WTC11 (cell line): ENCODE measurements around the gene ATP2A2. TPM values are rescaled to one million over a fixed set of nuclear protein-coding genes. Genes with fewer than 3 reads are reported as not detected.
"Not testable (repeated sequence)": the region's sequence is repeated elsewhere in the genome, so short reads cannot be mapped to it uniquely, and the experiment has no call there.

Source experiments
- ATAC-seq: fragments of 200-7000 bp; cut with Tn5 transposase; 2 replicates; pipeline ENCODE4 v1.10.0; 2021; ENCODE audit warnings: mild to moderate bottlenecking, moderate library complexity
- CTCF ChIA-PET: fragments of 300-600 bp; sonication (Branson Sonifier 250); formaldehyde crosslinking; loops from one replicate; lab custom pipeline; 2021; ENCODE audit warnings: antibody characterized with exemption; lab: Charles Lee
- POLR2A ChIA-PET: fragments of 350-600 bp; sonication (Branson Sonifier 250); formaldehyde crosslinking; loops from one replicate; lab custom pipeline; 2021; ENCODE audit warnings: antibody characterized with exemption; lab: Charles Lee
- DNase-seq: peaks from one replicate; pipeline ENCODE4 v3.0.0; 2021; ENCODE audit warnings: low spot score
- H3K27ac Mint-ChIP-seq: 2 replicates; pipeline ENCODE4 v1.8.0; 2021; ENCODE audit warnings: mixed read lengths
- H3K27me3 Mint-ChIP-seq: 2 replicates; pipeline ENCODE4 v1.8.0; 2021; ENCODE audit warnings: low read depth, mild to moderate bottlenecking, moderate library complexity, mixed read lengths
- H3K36me3 Mint-ChIP-seq: 2 replicates; pipeline ENCODE4 v1.8.0; 2021; ENCODE audit warnings: mixed read lengths
- H3K4me1 Mint-ChIP-seq: 2 replicates; pipeline ENCODE4 v1.8.0; 2022; ENCODE audit warnings: mixed read lengths
- H3K4me3 Mint-ChIP-seq: 2 replicates; pipeline ENCODE4 v1.8.0; 2021; ENCODE audit warnings: mild to moderate bottlenecking, moderate library complexity, mixed read lengths
- H3K9me3 Mint-ChIP-seq: 2 replicates; pipeline ENCODE4 v1.8.0; 2021; ENCODE audit warnings: mixed read lengths
- ARID4B ChIP-seq: sonication (generic); formaldehyde crosslinking; IDR thresholded peaks from 2 replicates; pipeline ENCODE4 v1.8.0; 2023; ENCODE audit warnings: missing genetic modification reagents, mild to moderate bottlenecking, borderline replicate concordance
- CREB1 ChIP-seq: sonication (generic); formaldehyde crosslinking; IDR thresholded peaks from 2 replicates; pipeline ENCODE4 v1.8.0; 2023; ENCODE audit warnings: mild to moderate bottlenecking, missing genetic modification reagents
- FOXP1 ChIP-seq: sonication (generic); formaldehyde crosslinking; IDR thresholded peaks from 2 replicates; pipeline ENCODE4 v1.8.0; 2022; ENCODE audit warnings: missing genetic modification reagents, mild to moderate bottlenecking, moderate library complexity, borderline replicate concordance
- JUN ChIP-seq: sonication (generic); formaldehyde crosslinking; IDR thresholded peaks from 2 replicates; pipeline ENCODE4 v1.8.0; 2023; ENCODE audit warnings: mild to moderate bottlenecking, missing genetic modification reagents
- MAX ChIP-seq: sonication (generic); formaldehyde crosslinking; IDR thresholded peaks from 2 replicates; pipeline ENCODE4 v1.8.0; 2022; ENCODE audit warnings: mild to moderate bottlenecking, missing genetic modification reagents
- PRDM15 ChIP-seq: sonication (generic); formaldehyde crosslinking; IDR thresholded peaks from 2 replicates; pipeline ENCODE4 v1.8.0; 2022; ENCODE audit warnings: missing genetic modification reagents
- ZMAT4 ChIP-seq: fragments of 250-450 bp; sonication (Bioruptor Pico); IDR thresholded peaks from 2 replicates; pipeline ENCODE4 v1.9.0; 2021; ENCODE audit warnings: mild to moderate bottlenecking
- ZNF263 ChIP-seq: sonication (generic); formaldehyde crosslinking; IDR thresholded peaks from 2 replicates; pipeline ENCODE4 v1.8.1; 2022; ENCODE audit warnings: low read depth, mild to moderate bottlenecking, moderate library complexity, missing genetic modification reagents
- ZNF396 ChIP-seq: fragments of 250-450 bp; sonication (Bioruptor Pico); IDR thresholded peaks from 2 replicates; pipeline ENCODE4 v1.8.0; 2021; ENCODE audit warnings: mild to moderate bottlenecking, moderate library complexity, borderline replicate concordance
- ZNF423 ChIP-seq: fragments of 250-450 bp; sonication (Bioruptor Pico); IDR thresholded peaks from 2 replicates; pipeline ENCODE4 v2.1.2; 2022; ENCODE audit warnings: mild to moderate bottlenecking, moderate library complexity
- total RNA-seq: library from RNA; stranded (reverse); gene quantifications from 3 replicates; pipeline ENCODE4 v1.2.3, GENCODE V29; 2021

The ATP2A2 gene
- total RNA-seq, 1 experiment from 2014 or later = 239 TPM

- POLR2A ChIA-PET = no interaction called here
- H3K27ac Mint-ChIP-seq = no peak overlapping the region; the same call in 1 of the 2 replicates
- no peak overlapping the region for H3K4me3 Mint-ChIP-seq
- 0 out of 2 replicates have a peak, but pooled peaks cover 3% of the 10 kb centered on the region for H3K4me1 Mint-ChIP-seq
- H3K36me3 Mint-ChIP-seq = no peaks in the 10 kb centered on the region
- CTCF ChIA-PET = no interaction called here
- DNase-seq = no peak
- TF ChIP-seq ZNF263 = no peak
- no peak for ATAC-seq
- peaks cover 2% of the 10 kb centered on the region; the same call in 1 of the 2 replicates for H3K27me3 Mint-ChIP-seq
- no peaks in the 10 kb centered on the region for H3K9me3 Mint-ChIP-seq
Measured at GRCh38 chr12:110254971-110255540, 26.0 kb upstream of the ATP2A2 start.

GRCh38 chr12:110255890-110256456 lies 25.1 kb upstream of the ATP2A2 start:
- H3K27ac Mint-ChIP-seq = peak overlapping the region; percentile 41; the same call in 1 of the 2 replicates
- H3K27me3 Mint-ChIP-seq, H3K9me3 Mint-ChIP-seq, DNase-seq, H3K36me3 Mint-ChIP-seq, H3K4me3 Mint-ChIP-seq, H3K4me1 Mint-ChIP-seq, ATAC-seq, POLR2A ChIA-PET: not testable (repeated sequence)
- CTCF ChIA-PET = interaction anchor here (0.7 kb wide), 1 partner anchor 8 kb away, joined by 4 read pairs; no protein-coding TSS in a partner anchor

GRCh38 chr12:110256780-110257431 lies 24.1 kb upstream of the ATP2A2 start:
- CTCF ChIA-PET = interaction anchor here (0.8 kb wide), 1 partner anchor 8 kb away, joined by 3 read pairs; no protein-coding TSS in a partner anchor
- Mint-ChIP-seq H3K4me3 (no peak overlapping the region), H3K4me1 (0 out of 2 replicates have a peak, but pooled peaks cover 3% of the 10 kb centered on the region), H3K27ac (0 out of 2 replicates have a peak overlapping the region, but pooled peaks have one; percentile 36), H3K36me3 (no peaks in the 10 kb centered on the region), H3K27me3 (peaks cover 2% of the 10 kb centered on the region; the same call in 1 of the 2 replicates), H3K9me3 (no peaks in the 10 kb centered on the region)
- DNase-seq (no peak), ATAC-seq (no peak)
- POLR2A ChIA-PET = no interaction called here
- TF ChIP-seq FOXP1 (CRISPR knock-in tag) = no peak
- no peak for TF ChIP-seq ARID4B
- TF ChIP-seq CREB1 (CRISPR knock-in tag) = no peak
- no peak for TF ChIP-seq PRDM15 (CRISPR knock-in tag)
- TF ChIP-seq ZNF423 (CRISPR knock-in tag) = peak; percentile 61

GRCh38 chr12:110258466-110258865 lies 22.6 kb upstream of the ATP2A2 start:
- TF ChIP-seq ZNF263 (no peak), JUN (CRISPR knock-in tag) (no peak), MAX (CRISPR knock-in tag) (no peak), ZNF396 (CRISPR knock-in tag) (no peak), ZMAT4 (CRISPR knock-in tag) (no peak)
- CTCF ChIA-PET = interaction anchor here (0.6 to 1.0 kb wide), 2 partner anchors 13 to 519 kb away, joined by 3 read pairs; no protein-coding TSS in a partner anchor
- DNase-seq (no peak), ATAC-seq (no peak)
- Mint-ChIP-seq H3K27me3 (peaks cover 2% of the 10 kb centered on the region; the same call in 1 of the 2 replicates), H3K27ac (no peak overlapping the region), H3K4me3 (no peak overlapping the region), H3K36me3 (no peaks in the 10 kb centered on the region), H3K9me3 (no peaks in the 10 kb centered on the region), H3K4me1 (0 out of 2 replicates have a peak, but pooled peaks cover 3% of the 10 kb centered on the region)
- POLR2A ChIA-PET = no interaction called here
